ENCODE measurements around the gene TBC1D22A.

Gene TBC1D22A

GRCh38 chr22:47200273-47201051 lies 438.0 kb downstream of the TBC1D22A start:
- DNase-seq (ENCODE audit: low read depth in 2 of 2): no peak

GRCh38 chr22:47201186-47201995 lies 438.9 kb downstream of the TBC1D22A start:
- no peak for DNase-seq (ENCODE audit: low read depth in 2 of 2)

GRCh38 chr22:47201996-47202818 lies 439.8 kb downstream of the TBC1D22A start:
- DNase-seq (ENCODE audit: low read depth in 2 of 2): no peak

GRCh38 chr22:47202819-47203553 lies 440.5 kb downstream of the TBC1D22A start:
- DNase-seq (ENCODE audit: low read depth in 2 of 2): no peak

- no peak for DNase-seq (ENCODE audit: low read depth in 2 of 2)
Observed at GRCh38 chr22:47203554-47203991, 441.1 kb downstream of the TBC1D22A start.

GRCh38 chr22:47204002-47204979 lies 441.8 kb downstream of the TBC1D22A start:
- DNase-seq (ENCODE audit: low read depth in 2 of 2): no peak

GRCh38 chr22:47205081-47205491 lies 442.6 kb downstream of the TBC1D22A start:
- no peak for DNase-seq (ENCODE audit: low read depth in 2 of 2)

- no peak for DNase-seq (ENCODE audit: low read depth in 2 of 2)
Observed at GRCh38 chr22:47205554-47205953, 443.1 kb downstream of the TBC1D22A start.

GRCh38 chr22:47206164-47206563 lies 443.7 kb downstream of the TBC1D22A start:
- no peak for DNase-seq (ENCODE audit: low read depth in 2 of 2)

GRCh38 chr22:47206666-47207218 lies 444.3 kb downstream of the TBC1D22A start:
- DNase-seq (ENCODE audit: low read depth in 2 of 2): no peak

GRCh38 chr22:47207387-47207786 lies 444.9 kb downstream of the TBC1D22A start:
- DNase-seq (ENCODE audit: low read depth in 2 of 2): no peak

GRCh38 chr22:47207846-47208554 lies 445.6 kb downstream of the TBC1D22A start:
- DNase-seq (ENCODE audit: low read depth in 2 of 2): no peak

- DNase-seq (ENCODE audit: low read depth in 2 of 2): no peak
Observed at GRCh38 chr22:47208630-47209029, 446.2 kb downstream of the TBC1D22A start.

- no peak for DNase-seq (ENCODE audit: low read depth in 2 of 2)
Observed at GRCh38 chr22:47209040-47209514, 446.6 kb downstream of the TBC1D22A start.

- no peak for DNase-seq (ENCODE audit: low read depth in 2 of 2)
Observed at GRCh38 chr22:47209547-47210023, 447.1 kb downstream of the TBC1D22A start.

GRCh38 chr22:47210112-47210657 lies 447.7 kb downstream of the TBC1D22A start:
- DNase-seq (ENCODE audit: low read depth in 2 of 2): no peak

GRCh38 chr22:47210686-47211085 lies 448.2 kb downstream of the TBC1D22A start:
- DNase-seq (ENCODE audit: low read depth in 2 of 2): no peak

GRCh38 chr22:47213571-47214230 lies 451.3 kb downstream of the TBC1D22A start:
- peak; percentile 37 to 39 for DNase-seq (ENCODE audit: low read depth in 2 of 2)

Data from stimulated activated CD4-positive, alpha-beta T cell treated with anti-CD3 and anti-CD28 coated beads, Interleukin-15, amount 100 ng/mL, for 48 hours (primary cell).